ENCODE data around the gene FGFR1OP2. TPM values are rescaled to one million over a fixed set of nuclear protein-coding genes. Genes with fewer than 3 reads are reported as not detected.
"Not testable (repeated sequence)": the region's sequence is repeated elsewhere in the genome, so short reads cannot be mapped to it uniquely, and the experiment has no call there.

Gene FGFR1OP2
- polyA plus RNA-seq (ENCODE audit: insufficient read length in 12 of 12), result 10 to 100 TPM in 11 of 12 donors, not detected in 1; 34.6 to 65.0 (median 49.9) TPM
- long read RNA-seq, donor 1, transcript FGFR1OP2-202 (6 exons, 2,790 nt), result major isoform, 6 of 16 reads
- long read RNA-seq, donor 1, partial matches to known transcripts, result 0 of 16 reads
- long read RNA-seq, donor 1, other reads (novel, unspliced or antisense), result 0 of 16 reads
- long read RNA-seq, donor 2, transcript FGFR1OP2-201 (7 exons, 2,924 nt), result major isoform, 6 of 19 reads
- long read RNA-seq, donor 2, partial matches to known transcripts, result 0 of 19 reads
- long read RNA-seq, donor 2, other reads (novel, unspliced or antisense), result 0 of 19 reads
- long read RNA-seq, donor 3, partial matches to known transcripts, result 0 of 8 reads
- long read RNA-seq, donor 3, other reads (novel, unspliced or antisense), result 0 of 8 reads
- long read RNA-seq, donor 4, partial matches to known transcripts, result 0 of 5 reads
- long read RNA-seq, donor 4, other reads (novel, unspliced or antisense), result 0 of 5 reads
- long read RNA-seq, donor 5, result 0 reads
- long read RNA-seq, donor 6, transcript FGFR1OP2-206 (5 exons, 956 nt), result major isoform, 5 of 14 reads
- long read RNA-seq, donor 6, partial matches to known transcripts, result 0 of 14 reads
- long read RNA-seq, donor 6, other reads (novel, unspliced or antisense), result 0 of 14 reads
- long read RNA-seq, donor 7, transcript FGFR1OP2-206 (5 exons, 956 nt), result major isoform, 7 of 16 reads
- long read RNA-seq, donor 7, partial matches to known transcripts, result 0 of 16 reads
- long read RNA-seq, donor 7, other reads (novel, unspliced or antisense), result 0 of 16 reads
- long read RNA-seq, donor 8, transcript FGFR1OP2-201 (7 exons, 2,924 nt), result minor isoform, 5 of 16 reads
- long read RNA-seq, donor 8, transcript FGFR1OP2-206 (5 exons, 956 nt), result major isoform, 6 of 16 reads
- long read RNA-seq, donor 8, partial matches to known transcripts, result 0 of 16 reads
- long read RNA-seq, donor 8, other reads (novel, unspliced or antisense), result 0 of 16 reads
- long read RNA-seq, donor 9, transcript FGFR1OP2-206 (5 exons, 956 nt), result major isoform, 9 of 14 reads
- long read RNA-seq, donor 9, partial matches to known transcripts, result 0 of 14 reads
- long read RNA-seq, donor 9, other reads (novel, unspliced or antisense), result 0 of 14 reads
- long read RNA-seq, donor 10, partial matches to known transcripts, result 0 of 12 reads
- long read RNA-seq, donor 10, other reads (novel, unspliced or antisense), result 0 of 12 reads
- long read RNA-seq, donor 11, transcript FGFR1OP2-206 (5 exons, 956 nt), result major isoform, 8 of 18 reads
- long read RNA-seq, donor 11, transcript FGFR1OP2-201 (7 exons, 2,924 nt), result minor isoform, 7 of 18 reads
- long read RNA-seq, donor 11, partial matches to known transcripts, result 0 of 18 reads
- long read RNA-seq, donor 11, other reads (novel, unspliced or antisense), result 0 of 18 reads

DNA sequence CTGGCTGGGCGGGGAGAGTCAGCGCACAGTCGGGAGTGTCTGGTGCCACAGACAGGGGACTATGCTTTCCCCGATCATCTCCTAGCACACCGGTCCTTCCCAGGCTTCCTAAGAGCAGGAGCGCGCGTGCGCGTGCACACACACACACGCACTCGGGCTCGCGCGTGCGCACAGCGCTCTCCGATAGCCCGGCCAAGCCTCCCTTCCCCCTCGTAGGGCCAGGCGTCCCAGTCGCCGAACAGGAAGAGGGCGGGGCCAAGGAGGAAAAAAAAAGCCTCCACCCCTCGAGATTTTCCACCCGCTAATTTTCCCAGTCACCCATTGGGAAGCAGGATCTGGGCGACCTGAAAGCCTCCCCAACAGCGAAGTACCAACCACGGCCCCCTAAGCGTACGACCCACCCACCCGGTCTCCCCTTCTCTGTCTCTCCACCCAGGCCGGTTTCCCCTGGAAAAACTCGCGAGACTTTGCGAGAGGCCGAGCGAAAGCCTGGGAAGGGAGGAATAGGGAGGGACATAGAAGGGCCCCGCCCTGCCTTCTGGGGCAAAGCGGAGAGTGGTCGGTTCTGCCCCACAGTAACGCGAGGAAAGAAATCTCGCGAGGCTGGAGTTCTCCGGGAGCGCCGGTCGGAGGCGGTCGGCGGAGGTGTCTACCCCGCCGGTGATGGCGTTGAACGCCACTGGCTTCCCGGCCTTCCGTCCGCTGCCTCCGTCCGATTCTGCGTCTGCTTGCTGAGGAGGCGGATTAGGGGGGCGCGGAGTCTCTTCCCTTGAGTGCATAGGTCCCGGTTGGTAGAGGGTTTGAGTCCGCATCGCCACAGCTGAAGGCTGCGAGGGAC, at the start of gene FGFR1OP2, which contains the start of gene INTS13:
TSS of gene FGFR1OP2 (plus strand) at position 608 of the 838 bp plus-strand sequence. CDS start 15,689 bp downstream, outside the sequence.
TSS of gene INTS13 (minus strand) at position 119 of the 838 bp plus-strand sequence. CDS start 1,178 bp downstream, outside the sequence.
- DNase-seq, result peak; percentile 100

GRCh38 chr12:26890784-26891183, 47.5 kb upstream of the FGFR1OP2 start:
- no peak for DNase-seq

DNA sequence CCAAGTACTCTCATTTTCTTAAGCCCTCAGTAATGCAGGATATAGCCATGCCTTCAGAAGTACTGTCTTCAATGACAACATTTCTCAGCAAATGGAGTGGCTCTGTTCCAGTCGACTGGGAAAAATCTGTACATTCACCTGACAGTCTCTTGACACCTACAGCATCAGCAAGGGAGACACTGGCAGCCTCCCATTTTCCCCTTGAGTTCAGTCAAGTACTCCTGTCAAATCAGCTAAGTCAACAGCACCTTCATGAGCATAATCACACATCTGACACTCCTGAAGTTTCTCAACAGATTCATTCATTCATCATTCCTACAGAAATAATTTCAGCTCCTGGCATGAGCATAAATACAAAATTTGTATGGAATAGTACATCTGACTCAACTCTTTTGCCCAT, 46.6 kb upstream of the FGFR1OP2 start:
- DNase-seq, result no peak

- DNase-seq, result no peak
Observed at GRCh38 chr12:26895672-26896071, 42.6 kb upstream of the FGFR1OP2 start.

- no peak for DNase-seq
Observed at GRCh38 chr12:26896913-26897312, 41.4 kb upstream of the FGFR1OP2 start.

DNA sequence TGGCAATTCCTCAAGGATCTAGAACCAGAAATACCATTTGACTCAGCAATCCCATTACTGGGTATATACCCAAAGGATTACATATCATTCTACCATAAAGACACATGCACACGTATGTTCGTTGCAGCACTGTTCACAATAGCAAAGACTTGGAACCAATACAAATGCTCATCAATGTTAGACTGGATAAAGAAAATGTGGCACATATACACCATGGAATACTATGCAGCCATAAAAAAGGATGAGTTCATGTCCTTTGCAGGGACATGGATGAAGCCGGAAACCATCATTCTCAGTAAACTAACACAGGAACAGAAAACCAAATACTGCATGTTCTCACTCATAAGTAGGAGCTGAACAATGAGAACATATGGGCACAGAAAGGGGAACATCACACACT, 34.9 kb upstream of the FGFR1OP2 start:
- DNase-seq, result not testable (repeated sequence)

GRCh38 chr12:26906024-26906423, 32.2 kb upstream of the FGFR1OP2 start:
- no peak for DNase-seq

DNA sequence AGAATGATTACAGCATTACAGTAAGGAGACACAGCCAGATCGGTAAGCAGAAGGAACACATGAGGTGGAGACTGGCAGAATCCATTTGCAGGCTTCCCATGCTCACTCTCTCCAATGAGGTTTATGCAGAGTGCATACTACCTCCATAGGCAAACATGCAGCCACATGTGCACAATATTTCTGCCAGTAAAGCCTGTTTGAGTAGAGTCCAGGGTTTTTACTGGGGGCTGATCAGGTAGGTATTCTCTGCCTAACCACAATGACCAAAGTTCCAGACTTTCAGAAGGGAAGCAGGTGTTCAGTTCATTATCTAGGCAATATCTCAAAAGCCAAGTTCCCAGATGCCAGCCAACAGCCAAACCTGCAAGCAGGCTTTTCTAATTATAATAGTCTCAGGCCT, 31.6 kb upstream of the FGFR1OP2 start:
- DNase-seq, result no peak

- no peak for DNase-seq
Observed at GRCh38 chr12:26918321-26919215, 19.7 kb upstream of the FGFR1OP2 start.

DNA sequence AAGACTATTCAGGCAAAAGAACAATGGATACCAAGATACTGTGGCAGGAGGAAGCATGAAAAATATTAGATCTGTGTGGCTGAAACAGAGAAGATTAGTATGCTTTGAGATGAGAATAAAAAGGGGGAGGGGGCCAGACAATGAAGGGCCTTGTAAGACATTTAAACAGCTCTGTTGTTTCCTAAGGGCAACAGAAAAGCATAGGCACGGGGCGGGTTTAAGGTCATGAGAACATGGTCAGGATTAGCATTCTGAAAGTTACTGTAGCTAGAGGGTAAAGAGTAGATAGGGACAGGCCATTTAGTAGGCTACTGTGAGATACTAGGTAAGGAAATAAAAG, 19.1 kb upstream of the FGFR1OP2 start:
- DNase-seq, result no peak

DNA sequence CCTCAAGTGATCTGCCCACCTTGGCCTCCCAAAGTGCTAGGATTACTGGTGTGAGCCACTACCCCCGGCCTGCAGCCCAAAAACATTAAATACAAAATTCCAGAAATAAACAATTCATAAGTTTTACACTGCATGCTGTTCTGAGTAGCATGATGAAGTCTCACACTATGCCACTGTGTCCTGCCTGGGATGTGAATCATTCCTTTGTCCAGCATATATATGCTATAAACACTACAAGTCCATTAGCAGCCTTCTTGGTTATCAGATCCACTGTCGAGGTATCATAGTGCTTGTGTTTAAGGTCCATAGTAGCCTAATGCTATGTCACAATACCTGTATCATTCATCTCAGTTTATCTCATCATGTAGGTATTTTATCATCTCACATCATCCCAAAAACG, 16.4 kb upstream of the FGFR1OP2 start:
- DNase-seq, result no peak

DNA sequence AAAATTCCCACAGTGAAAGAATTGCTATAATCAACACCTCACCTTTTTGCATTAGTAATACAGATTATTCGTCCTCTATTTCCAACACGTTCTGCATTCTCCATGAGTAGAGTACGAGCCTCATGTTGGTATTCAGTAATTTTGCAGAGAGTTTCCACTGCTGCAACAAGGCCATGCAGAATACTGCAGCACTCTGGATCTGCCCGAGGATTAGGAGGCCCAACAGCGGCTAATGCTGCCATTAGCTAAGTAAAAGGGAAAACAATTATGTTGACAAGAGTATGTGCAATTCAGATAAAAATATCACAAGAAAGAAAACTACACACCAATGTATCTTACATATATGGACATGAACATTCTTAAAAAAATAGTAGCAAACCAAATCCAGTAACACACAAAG, 9.6 kb upstream of the FGFR1OP2 start:
- no peak for DNase-seq

GRCh38 chr12:26929590-26929989, 8.7 kb upstream of the FGFR1OP2 start:
- DNase-seq, result no peak

- no peak for DNase-seq
Observed at GRCh38 chr12:26935636-26936378, 2.5 kb upstream of the FGFR1OP2 start.

DNA sequence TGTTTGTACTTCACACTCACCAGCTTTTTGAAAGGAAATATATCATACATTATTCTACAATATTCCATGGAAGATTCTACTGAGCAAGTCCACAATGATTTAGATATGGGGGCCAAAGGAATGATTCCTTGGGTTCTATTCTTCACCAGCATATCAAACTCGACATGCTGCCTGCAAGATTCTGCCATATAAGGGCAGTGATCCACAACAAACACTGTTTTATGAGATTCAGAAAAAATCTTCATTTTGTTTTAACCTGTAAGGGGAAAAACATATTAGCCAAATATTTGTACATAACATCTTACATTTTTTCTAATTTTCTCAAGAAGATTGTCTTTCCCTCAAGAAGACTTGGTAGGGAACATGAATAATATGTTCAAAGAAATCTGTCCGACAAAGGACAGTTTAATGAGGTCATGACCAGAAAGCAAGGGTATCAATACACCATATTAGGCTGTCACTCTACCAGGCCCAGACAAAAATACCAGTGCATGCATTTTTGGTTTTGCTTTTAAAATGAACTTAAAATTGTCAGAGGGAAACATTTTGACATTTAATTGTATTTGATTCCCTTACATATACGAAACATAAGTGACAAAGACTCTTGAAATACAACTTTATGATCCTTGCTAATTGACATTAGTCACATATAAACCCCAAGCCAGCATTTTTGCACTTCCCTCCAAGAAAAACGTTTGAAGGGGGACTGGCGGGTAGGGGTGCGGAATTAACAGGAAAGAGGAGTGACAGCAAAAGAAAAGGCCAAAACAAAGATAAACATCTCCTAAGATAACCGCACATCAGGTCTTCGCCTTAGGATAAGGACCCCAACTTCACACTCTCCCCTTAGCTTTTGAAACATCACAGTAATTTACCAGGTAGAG, 1.5 kb upstream of the FGFR1OP2 start:
- DNase-seq, result no peak

DNA sequence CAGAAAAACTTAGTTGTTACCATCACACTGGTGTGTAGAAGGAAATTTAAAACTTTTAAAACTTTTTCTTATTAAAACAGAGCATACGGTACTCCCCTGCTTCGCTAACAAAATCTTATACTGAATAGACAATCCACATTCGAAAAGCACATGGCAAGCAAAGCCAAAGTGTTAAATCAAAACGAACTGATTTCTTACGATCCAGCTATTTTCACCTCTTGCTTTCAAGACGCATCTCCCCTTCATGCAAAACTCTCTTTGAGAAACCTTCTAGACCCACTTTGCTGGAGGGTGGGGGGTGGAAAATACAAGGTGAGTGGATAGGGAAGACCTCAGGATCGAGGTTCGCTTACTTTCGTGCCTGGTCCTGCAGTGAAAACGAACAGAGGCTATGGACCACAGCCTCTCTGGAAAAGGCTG, 817 bp upstream of the FGFR1OP2 start:
- DNase-seq, result no peak

- no peak for DNase-seq
Observed at GRCh38 chr12:26938701-26939062, 412 bp downstream of the FGFR1OP2 start.
